Fibroblast of lung (primary cell): Measurements from ENCODE around the gene FUCA1. TPM values are rescaled to one million over a fixed set of nuclear protein-coding genes. Genes with fewer than 3 reads are reported as not detected.
A peak's percentile ranks its signal among the peaks of the same experiment; 100 is the strongest.

Source experiments
- DNase-seq, 2 donors: peaks; one replicate each; pipeline versions ENCODE4 v3.0.0 to v3.0.0-alpha.2; 2010; ENCODE audit warnings: low read depth in 2 of 2
- H2AFZ ChIP-seq: 2 replicates; pipeline ENCODE4 v1.5.1; 2012; ENCODE audit warnings: low read length, control low read depth, inconsistent platforms
- H3K27ac ChIP-seq: 2 replicates; pipeline ENCODE4 v1.5.1; 2011; ENCODE audit warnings: low read length, control low read depth; ENCODE audit not compliant: insufficient read depth
- H3K27me3 ChIP-seq: 2 replicates; pipeline ENCODE4 v1.5.1; 2011; ENCODE audit warnings: mild to moderate bottlenecking, low read length; ENCODE audit not compliant: control insufficient read depth, insufficient read depth
- H3K36me3 ChIP-seq: 2 replicates; pipeline ENCODE4 v1.5.1; 2011; ENCODE audit warnings: low read length; ENCODE audit not compliant: control insufficient read depth, insufficient read depth
- H3K4me1 ChIP-seq: 2 replicates; pipeline ENCODE4 v1.5.1; 2011; ENCODE audit warnings: low read length; ENCODE audit not compliant: control insufficient read depth, insufficient read depth; ENCODE audit errors: extremely low read depth
- H3K4me2 ChIP-seq: 2 replicates; pipeline ENCODE4 v1.5.1; 2011; ENCODE audit warnings: low read length, control low read depth; ENCODE audit not compliant: insufficient read depth; ENCODE audit errors: extremely low read depth
- H3K4me3 ChIP-seq, 4 experiments: fragments of 200-600 bp in 1 of 4; sonication (generic) in 1 of 4; replicated peaks in 1 of 4; 2 replicates each; pipeline ENCODE4 v1.5.1; 2011 to 2016; ENCODE audit warnings: low read length in 4 of 4, low read depth in 3 of 4, mild to moderate bottlenecking in 3 of 4, control low read depth in 2 of 4, inconsistent platforms in 1 of 4, mixed read lengths in 1 of 4; ENCODE audit not compliant: insufficient read depth in 1 of 4; ENCODE audit errors: control extremely low read depth in 1 of 4
- H3K79me2 ChIP-seq: 2 replicates; pipeline ENCODE4 v1.5.1; 2012; ENCODE audit warnings: mild to moderate bottlenecking, low read length, inconsistent platforms; ENCODE audit not compliant: control insufficient read depth, insufficient read depth
- H3K9ac ChIP-seq: 2 replicates; pipeline ENCODE4 v1.5.1; 2011; ENCODE audit warnings: mild to moderate bottlenecking, low read length, control low read depth; ENCODE audit not compliant: insufficient read depth
- H3K9me3 ChIP-seq: 2 replicates; pipeline ENCODE4 v1.5.1; 2012; ENCODE audit warnings: low read depth, low read length; ENCODE audit not compliant: control insufficient read depth, insufficient read depth
- H4K20me1 ChIP-seq: 2 replicates; pipeline ENCODE4 v1.5.1; 2011; ENCODE audit warnings: low read length; ENCODE audit not compliant: control insufficient read depth, insufficient read depth; ENCODE audit errors: extremely low read depth
- EZH2 ChIP-seq: IDR thresholded peaks from 2 replicates; pipeline ENCODE4 v1.5.1; 2012; ENCODE audit warnings: low read length, control low read depth, mild to moderate bottlenecking; ENCODE audit errors: missing control alignments
- polyA plus RNA-seq, 2 donors: library from polyadenylated mRNA; depleted of rRNA in 1 of 2; stranded (reverse) in 1 of 2; unstranded in 1 of 2; fragments of >200 nt; gene quantifications; 2 replicates each; pipeline ENCODE4 v1.2.1, GENCODE V29; 2011 to 2012; ENCODE audit warnings: missing spikeins in 1 of 2
- total RNA-seq: library from RNA; depleted of rRNA; stranded (reverse); fragments of >200 nt; gene quantifications from 2 replicates; pipeline ENCODE4 v1.2.1, GENCODE V29; 2014
- TF ChIP-seq, protein P1 (sequence below), 2 donors: IDR thresholded peaks in 1 of 2; conservative IDR thresholded peaks in 1 of 2; 1 replicate in 1 of 2; 2 replicates in 1 of 2; pipeline ENCODE4 v1.5.1; 2011 to 2012; ENCODE audit warnings: low read length in 2 of 2, control low read depth in 1 of 2, inconsistent platforms in 1 of 2, low read depth in 1 of 2, mild to moderate bottlenecking in 1 of 2

FUCA1 gene
- total and polyA plus RNA-seq, 2 donors (not counting 1 experiment from before 2014, with no cell fraction given): 4.1 to 9.7 TPM

DNA sequence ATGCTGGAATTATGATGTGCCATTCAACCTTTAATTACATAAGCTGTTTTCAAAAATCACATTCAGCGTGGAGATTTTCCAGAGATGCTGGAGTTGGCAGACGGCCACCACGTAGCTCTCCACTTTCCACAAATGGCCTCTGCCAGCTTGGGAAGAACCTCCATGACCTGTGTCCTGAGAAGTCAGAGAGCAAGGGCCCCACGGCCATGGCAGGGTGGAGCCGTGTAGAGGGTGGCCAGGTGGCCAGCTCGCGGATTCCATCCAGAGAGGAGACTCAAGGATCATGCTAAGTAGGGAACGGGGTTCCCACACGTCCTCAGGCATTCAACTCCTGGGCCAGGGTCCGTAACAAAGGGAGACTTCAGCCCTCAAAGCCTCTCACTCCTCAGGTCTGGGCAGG is 66.2 kb downstream of the FUCA1 start:
- DNase-seq: no peak
- no peak overlapping the region for H3K4me2 ChIP-seq
- no peak overlapping the region for H3K4me3 ChIP-seq
- H3K9ac ChIP-seq: no peak overlapping the region
- H3K9me3 ChIP-seq: no peaks in the 10 kb centered on the region
- H3K27me3 ChIP-seq: no peaks in the 10 kb centered on the region
- H3K4me1 ChIP-seq: peaks cover 8% of the 10 kb centered on the region
- no peak overlapping the region for H2AFZ ChIP-seq
- TF ChIP-seq EZH2: no peak
- TF ChIP-seq, protein P1, sequence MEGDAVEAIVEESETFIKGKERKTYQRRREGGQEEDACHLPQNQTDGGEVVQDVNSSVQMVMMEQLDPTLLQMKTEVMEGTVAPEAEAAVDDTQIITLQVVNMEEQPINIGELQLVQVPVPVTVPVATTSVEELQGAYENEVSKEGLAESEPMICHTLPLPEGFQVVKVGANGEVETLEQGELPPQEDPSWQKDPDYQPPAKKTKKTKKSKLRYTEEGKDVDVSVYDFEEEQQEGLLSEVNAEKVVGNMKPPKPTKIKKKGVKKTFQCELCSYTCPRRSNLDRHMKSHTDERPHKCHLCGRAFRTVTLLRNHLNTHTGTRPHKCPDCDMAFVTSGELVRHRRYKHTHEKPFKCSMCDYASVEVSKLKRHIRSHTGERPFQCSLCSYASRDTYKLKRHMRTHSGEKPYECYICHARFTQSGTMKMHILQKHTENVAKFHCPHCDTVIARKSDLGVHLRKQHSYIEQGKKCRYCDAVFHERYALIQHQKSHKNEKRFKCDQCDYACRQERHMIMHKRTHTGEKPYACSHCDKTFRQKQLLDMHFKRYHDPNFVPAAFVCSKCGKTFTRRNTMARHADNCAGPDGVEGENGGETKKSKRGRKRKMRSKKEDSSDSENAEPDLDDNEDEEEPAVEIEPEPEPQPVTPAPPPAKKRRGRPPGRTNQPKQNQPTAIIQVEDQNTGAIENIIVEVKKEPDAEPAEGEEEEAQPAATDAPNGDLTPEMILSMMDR (conservative IDR thresholded peaks at IDR 0.05 in 1 of 2, IDR thresholded peaks at IDR 0.05 in 1 of 2; ENCODE audit: low read depth in 1 of 2, low read length in 2 of 2): no peak
- no peak overlapping the region for H3K27ac ChIP-seq
- H3K79me2 ChIP-seq: no peaks in the 10 kb centered on the region
- H4K20me1 ChIP-seq: no peaks in the 10 kb centered on the region
- H3K36me3 ChIP-seq: peaks cover 7% of the 10 kb centered on the region

DNA sequence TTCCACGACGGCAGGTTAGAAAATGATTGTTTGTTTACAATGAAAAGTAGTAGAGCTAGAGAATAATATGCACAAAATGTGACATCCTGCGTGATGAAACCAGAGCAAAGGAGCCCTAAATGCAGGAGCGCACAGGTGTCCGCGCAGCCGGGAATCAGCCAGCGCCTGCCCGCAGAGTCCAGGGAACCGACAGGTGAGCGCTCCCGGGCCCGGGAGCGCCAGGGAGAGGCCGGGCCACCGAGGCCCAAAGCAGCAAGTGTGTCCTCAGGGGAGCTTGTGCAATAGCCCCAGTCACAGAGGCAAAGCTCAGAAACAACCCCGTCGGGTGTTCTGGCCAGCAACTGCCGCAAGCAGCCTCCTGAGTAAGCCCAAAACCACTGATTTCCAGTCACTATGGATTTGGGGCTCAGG is 66.7 kb downstream of the FUCA1 start:
- H3K4me2 ChIP-seq: peak overlapping the region; percentile 82
- H3K27ac ChIP-seq: peak overlapping the region; percentile 63
- no peaks in the 10 kb centered on the region for H3K27me3 ChIP-seq
- no peaks in the 10 kb centered on the region for H3K9me3 ChIP-seq
- peak overlapping the region; percentile 77 for H3K9ac ChIP-seq
- no peak overlapping the region for H2AFZ ChIP-seq
- peak overlapping the region; percentile 51 to 89 (median 74) for H3K4me3 ChIP-seq
- H3K79me2 ChIP-seq: no peaks in the 10 kb centered on the region
- H3K36me3 ChIP-seq: peaks cover 9% of the 10 kb centered on the region
- DNase-seq: no peak
- TF ChIP-seq EZH2: no peak
- TF ChIP-seq, protein P1 (conservative IDR thresholded peaks at IDR 0.05 in 1 of 2, IDR thresholded peaks at IDR 0.05 in 1 of 2; ENCODE audit: low read depth in 1 of 2, low read length in 2 of 2): no peak
- no peaks in the 10 kb centered on the region for H4K20me1 ChIP-seq
- peaks cover 8% of the 10 kb centered on the region for H3K4me1 ChIP-seq

DNA sequence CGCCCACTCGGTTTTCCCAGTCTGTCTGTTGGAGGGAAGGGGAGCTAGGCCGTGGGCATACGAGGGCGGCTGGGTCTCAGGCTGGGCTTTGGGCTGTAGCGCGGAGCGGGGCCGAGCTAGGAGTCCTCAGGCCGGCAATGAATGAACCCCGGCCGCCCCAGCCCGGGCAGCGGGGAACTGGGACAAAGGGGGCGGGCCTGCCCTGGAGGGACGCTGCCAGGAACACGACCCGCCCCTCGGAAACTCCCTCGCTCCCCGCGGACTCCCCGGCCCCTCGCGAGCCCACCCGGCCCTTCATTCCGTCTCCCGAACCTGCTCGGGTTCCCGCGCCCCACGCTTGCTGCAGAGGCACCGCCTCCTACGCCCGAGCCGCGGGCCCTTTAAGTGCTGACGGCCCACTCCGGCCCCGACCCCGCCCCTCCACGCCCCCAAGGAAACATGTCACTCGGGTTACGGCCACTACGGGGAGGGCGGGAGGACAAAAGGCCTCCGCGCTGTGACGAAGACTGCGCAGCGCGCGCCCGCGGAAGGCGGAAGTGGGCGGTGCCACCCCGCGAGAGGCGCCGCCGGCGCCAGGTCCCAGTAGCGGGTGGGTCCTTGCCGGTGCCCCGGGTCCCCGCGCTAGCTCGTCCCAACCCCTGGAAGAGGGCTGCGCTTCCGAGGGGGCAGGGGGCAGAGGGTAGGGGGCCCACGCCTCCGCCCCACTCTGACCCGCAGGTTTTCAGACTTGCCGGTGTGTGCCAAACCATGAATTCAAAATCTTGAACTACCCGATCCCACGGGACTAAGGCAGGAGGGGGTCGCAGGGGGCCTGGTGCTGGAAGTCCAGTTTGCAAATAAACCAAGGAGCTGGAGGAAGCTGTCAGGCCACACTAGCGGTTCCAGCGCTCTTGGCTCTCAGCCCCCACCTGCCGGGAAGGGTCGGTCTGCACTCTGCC is 67.4 kb downstream of the FUCA1 start, which contains the start of gene GALE:
Gene GALE, minus strand, starts transcription at position 355 of the 938 bp plus-strand sequence. CDS start 1,747 bp downstream, outside the sequence.
- H3K79me2 ChIP-seq: no peaks in the 10 kb centered on the region
- peak within 1 kb of the TSS; percentile 51 to 89 (median 78) for H3K4me3 ChIP-seq
- no peaks in the 10 kb centered on the region for H3K9me3 ChIP-seq

More for the DNA sequence above, 67.4 kb downstream of the FUCA1 start, which contains the start of gene GALE:
- peak within 1 kb of the TSS; percentile 100 for H3K4me2 ChIP-seq
- peak within 1 kb of the TSS; percentile 63 for H3K27ac ChIP-seq
- H3K4me1 ChIP-seq: peaks cover 8% of the 10 kb centered on the region
- TF ChIP-seq EZH2: no peak
- TF ChIP-seq, protein P1 (conservative IDR thresholded peaks at IDR 0.05 in 1 of 2, IDR thresholded peaks at IDR 0.05 in 1 of 2; ENCODE audit: low read depth in 1 of 2, low read length in 2 of 2): no peak
- H3K36me3 ChIP-seq: peaks cover 13% of the 10 kb centered on the region
- H4K20me1 ChIP-seq: no peaks in the 10 kb centered on the region
- peak within 1 kb of the TSS; percentile 70 for H2AFZ ChIP-seq
- no peaks in the 10 kb centered on the region for H3K27me3 ChIP-seq
- DNase-seq: peak; percentile 94 to 95
- peak within 1 kb of the TSS; percentile 77 for H3K9ac ChIP-seq
